ENCODE measurements around the gene ANKRD28.
"Not testable (repeated sequence)": the region's sequence is repeated elsewhere in the genome, so short reads cannot be mapped to it uniquely, and the experiment has no call there.

The ANKRD28 gene

GRCh38 chr3:15801298-15801697, 3.5 kb upstream of the ANKRD28 start:
- no peak for DNase-seq

DNA sequence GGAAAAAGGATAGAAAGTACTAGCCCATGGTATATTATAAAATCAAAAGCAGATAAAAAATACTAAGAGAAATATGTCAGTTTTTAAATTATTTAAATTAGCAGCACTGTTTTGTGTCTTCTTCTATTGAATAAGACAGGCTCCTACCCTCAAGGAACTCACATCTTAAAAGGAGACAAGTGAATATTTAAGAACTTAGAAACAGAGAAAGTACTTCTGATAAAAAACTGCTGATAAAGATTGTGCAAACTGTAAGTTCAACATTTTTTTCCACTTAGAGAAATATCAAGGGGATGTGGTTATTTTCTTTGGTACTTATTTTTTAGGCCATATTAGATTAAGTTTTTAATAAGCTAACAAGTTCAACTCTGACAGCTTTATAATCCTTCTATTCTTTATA, 3.0 kb upstream of the ANKRD28 start:
- no peak for DNase-seq

- no peak for DNase-seq
Observed at GRCh38 chr3:15800327-15800726, 2.5 kb upstream of the ANKRD28 start.

DNA sequence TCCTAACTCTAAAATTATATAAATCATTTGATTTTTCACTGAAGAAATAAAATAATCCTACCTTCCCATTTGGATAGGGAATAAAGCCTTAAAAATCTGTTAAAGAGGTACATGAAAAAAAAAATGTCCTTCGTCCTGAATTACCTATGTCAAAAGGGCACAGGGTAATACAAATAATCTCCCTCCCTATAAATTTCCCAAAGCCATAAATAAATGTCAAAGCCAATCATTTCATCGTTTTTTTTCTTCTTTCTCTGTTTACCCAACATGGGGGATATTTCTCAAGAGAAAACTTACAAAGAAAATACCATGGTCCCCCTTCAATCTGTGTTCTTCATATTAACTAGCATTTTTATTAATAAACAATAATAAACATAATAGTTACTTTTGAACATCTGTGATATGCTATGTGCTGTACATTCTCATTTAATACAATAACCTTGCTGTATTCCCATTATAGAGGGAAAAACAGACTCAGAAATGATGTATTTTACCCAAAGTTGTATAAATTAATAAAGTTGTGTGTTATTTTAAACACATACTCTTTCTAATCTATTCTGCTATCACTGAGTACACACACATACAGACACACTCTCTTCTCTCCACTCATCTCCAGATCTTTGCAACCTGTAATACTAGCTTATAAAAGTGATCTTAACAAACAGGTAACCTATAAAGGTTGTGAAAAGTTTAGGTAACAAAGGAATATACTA, 910 bp upstream of the ANKRD28 start:
- DNase-seq, result no peak

- peak; percentile 46 for DNase-seq
Observed at GRCh38 chr3:15796771-15797641, 773 bp downstream of the ANKRD28 start.

GRCh38 chr3:15796331-15796730, 1.4 kb downstream of the ANKRD28 start:
- no peak for DNase-seq

DNA sequence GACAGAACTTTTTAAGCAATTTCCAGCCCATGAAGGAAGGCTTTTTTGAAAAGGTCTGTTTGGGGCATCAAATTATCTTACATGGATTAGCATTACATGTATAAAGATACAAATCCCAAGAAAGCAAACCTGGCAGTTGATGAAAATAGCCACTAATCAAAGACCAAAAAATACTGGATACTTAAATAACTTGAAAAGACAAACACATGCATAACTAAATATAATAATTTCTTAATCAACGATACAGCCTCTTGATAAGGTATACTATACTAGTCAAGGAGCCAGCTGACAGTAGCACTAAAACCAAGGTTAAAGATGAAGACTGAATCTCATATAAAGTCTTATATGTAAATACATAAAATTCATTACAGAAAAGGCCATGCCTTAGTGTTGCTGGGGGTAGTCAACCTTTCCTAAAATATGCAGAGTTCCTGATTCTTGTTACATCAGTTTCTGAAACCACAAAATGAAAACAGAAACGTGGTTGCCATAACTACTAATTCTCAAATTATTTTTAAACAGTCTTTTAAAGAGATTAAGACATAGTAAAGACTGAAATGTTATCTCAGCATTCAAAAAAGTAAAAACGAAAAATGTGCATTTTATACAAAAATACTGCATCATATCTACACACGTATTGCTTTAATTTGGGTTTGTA, 2.0 kb downstream of the ANKRD28 start:
- DNase-seq, result no peak

DNA sequence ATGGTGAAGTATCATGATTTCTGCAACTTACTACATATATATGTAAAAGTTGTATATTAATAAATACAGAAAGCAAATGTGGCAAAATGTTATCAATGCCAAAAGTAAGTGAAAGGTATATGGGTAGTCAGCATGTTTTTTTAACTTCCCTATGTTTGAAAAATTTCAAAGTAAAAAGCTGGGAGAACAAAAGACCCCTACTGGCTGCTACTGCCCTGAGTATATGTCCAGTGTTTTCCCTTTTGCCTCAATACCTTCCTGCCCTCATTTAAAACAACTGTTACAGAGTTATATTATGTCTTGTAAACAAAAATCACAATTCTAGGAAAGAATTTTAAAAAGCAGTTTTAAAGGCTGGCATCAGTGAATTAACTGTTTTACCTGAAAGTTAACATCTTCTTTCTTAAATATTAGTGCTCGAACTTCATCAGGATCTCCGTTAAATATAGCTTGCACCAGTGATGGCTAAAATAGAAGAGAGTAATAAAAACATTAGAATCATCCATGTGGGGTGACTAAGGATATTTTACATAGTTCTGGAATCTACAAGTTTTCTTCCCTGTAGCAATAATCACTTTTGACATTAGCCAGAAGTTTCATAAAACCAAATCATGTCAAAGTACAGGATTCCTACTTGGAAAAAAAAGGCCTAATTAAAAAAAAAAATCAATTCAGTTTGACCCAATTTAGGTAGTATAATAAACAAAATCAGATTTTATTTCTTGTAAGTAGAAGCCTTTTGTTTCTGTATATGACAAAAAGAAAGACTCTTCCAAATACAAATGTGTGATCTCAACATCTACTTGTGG, 2.7 kb downstream of the ANKRD28 start:
- no peak for DNase-seq

- DNase-seq, result no peak
Observed at GRCh38 chr3:15794303-15794771, 3.4 kb downstream of the ANKRD28 start.

GRCh38 chr3:15791525-15791924, 6.3 kb downstream of the ANKRD28 start:
- no peak for DNase-seq

- DNase-seq, result no peak
Observed at GRCh38 chr3:15787941-15788340, 9.8 kb downstream of the ANKRD28 start.

DNA sequence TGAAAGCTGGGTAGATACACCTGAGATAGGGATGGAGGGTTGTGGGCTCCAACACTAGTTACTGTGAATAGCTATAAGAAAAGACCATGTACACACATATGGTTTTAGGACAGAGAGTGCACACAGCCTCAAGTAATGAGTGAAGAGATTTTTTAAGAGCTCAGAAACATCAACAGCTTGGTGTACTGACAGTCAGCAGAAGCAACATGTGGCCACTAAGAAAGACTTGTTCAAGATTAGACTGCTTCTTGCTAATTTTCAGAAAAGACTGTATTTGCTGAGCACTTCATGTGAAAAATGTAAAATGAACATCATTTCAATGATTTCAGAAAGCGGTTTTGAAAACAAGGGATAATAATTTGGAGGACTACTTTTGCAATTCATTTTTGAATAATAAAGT, 10.3 kb downstream of the ANKRD28 start:
- DNase-seq, result no peak

DNA sequence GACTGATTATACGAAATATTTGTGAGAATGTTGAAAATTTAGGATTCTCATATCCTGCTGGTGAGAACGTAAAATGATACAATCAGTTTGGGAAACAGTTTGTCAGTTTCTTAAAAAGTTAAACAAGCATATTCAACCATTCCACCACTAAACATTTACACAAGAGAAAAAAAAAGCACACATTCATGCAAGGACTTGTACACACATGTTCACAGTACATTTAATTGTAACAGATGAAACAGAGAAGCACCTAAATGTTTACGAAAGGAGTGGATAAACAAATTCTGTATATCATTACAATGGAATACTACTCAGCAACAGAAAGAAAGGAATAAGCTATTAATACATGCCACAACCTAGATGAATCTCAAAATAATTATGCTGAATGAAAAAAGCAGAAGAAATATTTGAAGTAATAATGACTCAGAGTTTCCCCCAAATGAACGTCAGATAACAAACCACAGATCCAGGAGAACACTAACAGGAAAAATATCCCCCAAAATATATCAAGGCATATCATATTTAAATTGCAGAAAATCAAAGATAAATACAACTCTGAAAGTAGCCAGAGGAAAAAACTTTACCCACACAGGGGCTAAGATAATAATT, 14.3 kb downstream of the ANKRD28 start:
- no peak for DNase-seq

- DNase-seq, result no peak
Observed at GRCh38 chr3:15782429-15782828, 15.3 kb downstream of the ANKRD28 start.

DNA sequence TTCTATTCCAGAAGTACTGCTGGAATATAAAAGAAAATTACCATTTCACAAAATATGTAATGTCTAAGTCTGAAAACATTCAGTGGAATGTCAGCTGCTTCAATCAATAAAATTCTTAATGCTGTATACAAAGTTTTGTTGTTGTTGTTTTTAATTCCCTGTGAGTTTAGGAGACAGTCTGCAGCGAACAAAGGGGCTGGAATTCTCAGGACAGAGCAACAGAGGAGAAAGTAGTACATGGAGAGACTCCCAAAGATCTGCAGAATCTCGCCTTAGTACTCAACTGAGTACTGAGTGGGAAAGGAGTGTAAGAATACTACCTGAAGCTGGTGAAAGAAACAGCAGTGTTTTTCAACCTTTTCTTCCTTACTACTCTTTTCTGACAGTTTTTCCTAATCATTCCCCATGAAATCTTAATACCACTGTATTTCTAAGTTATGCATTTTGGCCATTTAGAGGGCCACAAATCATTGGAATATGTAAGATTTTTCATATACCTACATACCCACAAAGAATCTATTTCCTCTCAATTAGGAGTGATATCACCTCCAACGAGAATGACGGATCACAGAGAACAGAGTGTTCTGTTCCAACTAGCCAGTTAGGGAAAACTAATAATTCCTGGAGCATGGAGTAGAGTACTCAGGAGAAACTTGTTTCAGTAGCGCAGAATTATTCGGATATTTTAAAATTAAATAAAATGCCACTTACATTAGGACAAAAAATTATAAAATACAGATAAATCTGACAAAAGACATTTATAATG, 16.0 kb downstream of the ANKRD28 start:
- DNase-seq, result no peak

DNA sequence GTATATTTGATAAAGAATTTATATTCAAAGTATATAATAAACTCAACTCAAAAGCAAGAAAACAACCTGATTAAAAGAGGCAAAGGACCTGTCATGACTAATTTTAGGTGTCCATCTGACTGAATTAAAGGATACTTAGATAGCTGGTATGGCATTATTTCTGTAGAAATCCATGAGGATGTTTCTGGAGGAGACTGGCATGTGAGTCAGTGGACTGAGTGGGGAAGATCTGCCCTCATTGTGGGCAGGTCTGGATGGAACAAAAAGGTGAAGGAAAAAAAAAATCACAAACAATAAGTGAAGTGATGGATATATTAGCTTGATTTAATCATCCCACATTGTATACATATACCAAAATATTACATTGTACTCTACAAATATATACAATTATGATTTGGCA, 16.6 kb downstream of the ANKRD28 start:
- no peak for DNase-seq

DNA sequence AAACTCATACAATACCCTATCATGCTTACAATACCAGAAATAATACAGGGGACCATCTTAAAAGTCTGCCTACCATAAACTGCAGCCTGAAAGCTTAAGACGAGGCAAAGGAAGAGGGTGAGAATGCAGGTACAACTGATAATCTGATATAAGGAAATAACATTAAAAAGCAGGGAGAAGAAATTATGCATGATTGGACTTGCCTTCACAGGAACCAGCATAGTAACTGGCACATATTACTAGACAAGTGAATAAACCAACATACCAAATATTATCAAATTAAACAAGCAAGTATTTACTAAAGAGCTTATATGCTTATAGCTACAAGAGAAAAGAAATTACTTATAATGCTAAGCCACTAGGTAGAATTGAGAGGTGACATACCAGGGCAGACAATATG, 18.7 kb downstream of the ANKRD28 start:
- no peak for DNase-seq

- DNase-seq, result no peak
Observed at GRCh38 chr3:15778332-15778858, 19.4 kb downstream of the ANKRD28 start.

DNA sequence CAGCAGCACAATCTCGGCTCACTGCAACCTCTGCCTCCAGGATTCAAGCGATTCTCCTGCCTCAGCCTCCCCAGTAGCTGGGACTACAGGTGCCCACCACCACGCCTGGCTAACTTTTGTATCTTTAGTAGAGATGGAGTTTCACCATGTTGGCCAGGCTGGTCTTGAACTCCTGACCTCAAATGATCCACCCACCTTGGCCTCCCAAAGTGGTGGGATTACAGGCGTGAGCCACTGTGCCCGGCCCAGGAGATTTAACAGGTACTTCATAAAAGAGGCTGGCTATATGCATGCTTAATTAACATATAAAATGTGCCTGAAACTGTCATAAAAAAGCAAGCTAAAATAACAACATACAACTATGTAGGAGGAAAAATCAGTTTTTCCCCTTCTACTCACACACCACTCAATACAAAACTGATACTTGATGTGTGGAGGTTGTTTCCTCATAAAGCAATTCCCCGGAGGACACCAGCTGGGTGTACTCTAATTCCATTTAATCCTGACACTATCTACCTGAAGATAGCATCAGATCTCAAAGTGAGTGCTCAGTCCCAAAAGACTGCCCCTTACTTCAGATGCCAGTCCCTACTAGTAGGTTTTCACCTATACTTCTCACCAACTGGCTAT, 22.7 kb downstream of the ANKRD28 start:
- not testable (repeated sequence) for DNase-seq

DNA sequence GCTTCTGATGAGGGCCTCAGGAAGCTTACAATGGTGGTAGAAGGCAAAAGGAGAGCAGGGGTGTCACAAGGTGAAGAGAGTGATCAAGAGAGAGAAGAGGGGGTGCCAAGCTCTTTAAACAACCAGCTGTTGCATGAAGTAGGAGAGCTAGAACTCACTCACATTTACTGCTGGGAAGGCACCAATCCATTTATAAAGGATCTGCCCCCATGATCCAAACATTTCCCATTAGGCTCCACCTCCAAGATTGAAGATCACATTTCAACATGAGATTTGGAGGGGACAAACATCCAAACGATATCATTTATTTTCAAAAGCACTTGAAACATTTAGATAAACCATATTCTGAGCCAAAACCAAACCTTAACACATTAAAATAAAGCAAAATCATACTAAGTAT, 26.3 kb downstream of the ANKRD28 start:
- DNase-seq, result no peak
